GM19324 (cell line): ENCODE results near the gene IQSEC2.

Source experiments
- ATAC-seq: cut with Tn5 transposase; IDR thresholded peaks from one replicate; pipeline ENCODE4 v1.9.1; 2021; ENCODE audit warnings: mild to moderate bottlenecking, moderate library complexity; ENCODE audit not compliant: unreplicated experiment, low FRiP score

Gene IQSEC2

GRCh38 chrX:53249408-53250042, 31.9 kb downstream of the IQSEC2 start:
- ATAC-seq: no peak

GRCh38 chrX:53247928-53248327, 33.5 kb downstream of the IQSEC2 start:
- ATAC-seq: no peak

- no peak for ATAC-seq
Measured at GRCh38 chrX:53246231-53246630, 35.2 kb downstream of the IQSEC2 start.

GRCh38 chrX:53244610-53245009, 36.8 kb downstream of the IQSEC2 start:
- ATAC-seq: no peak

- ATAC-seq: no peak
Measured at GRCh38 chrX:53242310-53242709, 39.1 kb downstream of the IQSEC2 start.

- ATAC-seq: no peak
Measured at GRCh38 chrX:53241558-53241957, 39.8 kb downstream of the IQSEC2 start.

- ATAC-seq: no peak
Measured at GRCh38 chrX:53239474-53239873, 41.9 kb downstream of the IQSEC2 start.

- no peak for ATAC-seq
Measured at GRCh38 chrX:53237056-53237455, 44.3 kb downstream of the IQSEC2 start.

- no peak for ATAC-seq
Measured at GRCh38 chrX:53236025-53236679, 45.2 kb downstream of the IQSEC2 start.

GRCh38 chrX:53235566-53235965, 45.8 kb downstream of the IQSEC2 start:
- no peak for ATAC-seq

- no peak for ATAC-seq
Measured at GRCh38 chrX:53234484-53234883, 46.9 kb downstream of the IQSEC2 start.

- ATAC-seq: no peak
Measured at GRCh38 chrX:53233536-53233935, 47.8 kb downstream of the IQSEC2 start.

GRCh38 chrX:53230116-53230515, 51.3 kb downstream of the IQSEC2 start:
- ATAC-seq: no peak

GRCh38 chrX:53227224-53227765, 54.1 kb downstream of the IQSEC2 start:
- no peak for ATAC-seq

GRCh38 chrX:53224860-53225797, 56.3 kb downstream of the IQSEC2 start, which contains the start of gene KDM5C:
Gene KDM5C, minus strand, starts transcription at chrX:53225207. Its CDS starts 318 bp downstream, at chrX:53224889.
- peak; percentile 82 for ATAC-seq

GRCh38 chrX:53223955-53224859, 57.2 kb downstream of the IQSEC2 start:
- peak; percentile 4 for ATAC-seq

- ATAC-seq: no peak
Measured at GRCh38 chrX:53223068-53223693, 58.2 kb downstream of the IQSEC2 start.
